Stimulated activated memory B cell treated with anti-CD40 and anti-IgM and Interleukin-4, amounts not matched to agents 10 μg/mL and 1 μg/mL and 100 μg/mL, for 72 hours (primary cell): ENCODE results near the gene SIGLEC9.

ENCODE experiments used
- ATAC-seq: fragments of 150-1000 bp; cut with Tn5 transposase; 2 replicates; pipeline ENCODE4 v1.10.0; 2021
- H3K27ac Mint-ChIP-seq: one replicate; pipeline ENCODE4 v1.8.0; 2022; ENCODE audit warnings: mild to moderate bottlenecking, mixed read lengths
- H3K27me3 Mint-ChIP-seq: one replicate; pipeline ENCODE4 v1.8.0; 2022; ENCODE audit warnings: mixed read lengths
- H3K36me3 Mint-ChIP-seq: one replicate; pipeline ENCODE4 v1.8.0; 2022; ENCODE audit warnings: mixed read lengths
- H3K4me1 Mint-ChIP-seq: one replicate; pipeline ENCODE4 v1.8.0; 2022; ENCODE audit warnings: mixed read lengths
- H3K4me3 Mint-ChIP-seq: one replicate; pipeline ENCODE4 v1.8.0; 2022; ENCODE audit warnings: mild to moderate bottlenecking, moderate library complexity, mixed read lengths
- H3K9me3 Mint-ChIP-seq: one replicate; pipeline ENCODE4 v1.8.0; 2022; ENCODE audit warnings: mixed read lengths

The SIGLEC9 gene

GRCh38 chr19:51091895-51092873, 32.5 kb upstream of the SIGLEC9 start:
- no peaks in the 10 kb centered on the region for H3K9me3 Mint-ChIP-seq
- peaks cover 18% of the 10 kb centered on the region for H3K36me3 Mint-ChIP-seq
- no peak overlapping the region for H3K27ac Mint-ChIP-seq
- no peaks in the 10 kb centered on the region for H3K27me3 Mint-ChIP-seq
- no peak for ATAC-seq
- peaks cover 6% of the 10 kb centered on the region for H3K4me1 Mint-ChIP-seq
- no peak overlapping the region for H3K4me3 Mint-ChIP-seq

- Mint-ChIP-seq H3K9me3 (no peaks in the 10 kb centered on the region), H3K27me3 (no peaks in the 10 kb centered on the region), H3K4me3 (no peak overlapping the region), H3K27ac (no peak overlapping the region), H3K36me3 (peaks cover 22% of the 10 kb centered on the region), H3K4me1 (peaks cover 7% of the 10 kb centered on the region)
- ATAC-seq, result no peak
These were observed 31.6 kb upstream of the SIGLEC9 start for GRCh38 chr19:51093101-51093500.

GRCh38 chr19:51093510-51094345, 31.0 kb upstream of the SIGLEC9 start:
- no peaks in the 10 kb centered on the region for H3K27me3 Mint-ChIP-seq
- H3K9me3 Mint-ChIP-seq, result no peaks in the 10 kb centered on the region
- peaks cover 7% of the 10 kb centered on the region for H3K4me1 Mint-ChIP-seq
- ATAC-seq, result no peak
- no peak overlapping the region for H3K27ac Mint-ChIP-seq
- H3K36me3 Mint-ChIP-seq, result peaks cover 25% of the 10 kb centered on the region
- no peak overlapping the region for H3K4me3 Mint-ChIP-seq

GRCh38 chr19:51094696-51095279, 29.9 kb upstream of the SIGLEC9 start:
- Mint-ChIP-seq H3K4me3 (no peak overlapping the region), H3K36me3 (peaks cover 26% of the 10 kb centered on the region), H3K27me3 (no peaks in the 10 kb centered on the region), H3K4me1 (peaks cover 11% of the 10 kb centered on the region), H3K27ac (no peak overlapping the region), H3K9me3 (no peaks in the 10 kb centered on the region)
- ATAC-seq, result no peak

- H3K27ac Mint-ChIP-seq, result no peak overlapping the region
- no peaks in the 10 kb centered on the region for H3K27me3 Mint-ChIP-seq
- peaks cover 34% of the 10 kb centered on the region for H3K36me3 Mint-ChIP-seq
- H3K4me3 Mint-ChIP-seq, result no peak overlapping the region
- no peak for ATAC-seq
- peaks cover 16% of the 10 kb centered on the region for H3K4me1 Mint-ChIP-seq
- H3K9me3 Mint-ChIP-seq, result no peaks in the 10 kb centered on the region
These were observed 28.1 kb upstream of the SIGLEC9 start for GRCh38 chr19:51096473-51097165.

- ATAC-seq, result peak; percentile 68
- Mint-ChIP-seq H3K4me1 (peaks cover 20% of the 10 kb centered on the region), H3K4me3 (no peak overlapping the region), H3K27me3 (no peaks in the 10 kb centered on the region), H3K27ac (no peak overlapping the region), H3K9me3 (no peaks in the 10 kb centered on the region), H3K36me3 (peaks cover 34% of the 10 kb centered on the region)
These were observed 27.5 kb upstream of the SIGLEC9 start for GRCh38 chr19:51097166-51097738.

GRCh38 chr19:51097796-51098195, 26.9 kb upstream of the SIGLEC9 start:
- no peak for ATAC-seq
- Mint-ChIP-seq H3K27ac (no peak overlapping the region), H3K4me3 (no peak overlapping the region), H3K27me3 (no peaks in the 10 kb centered on the region), H3K36me3 (peaks cover 40% of the 10 kb centered on the region), H3K9me3 (no peaks in the 10 kb centered on the region), H3K4me1 (peaks cover 25% of the 10 kb centered on the region)

GRCh38 chr19:51098365-51099046, 26.2 kb upstream of the SIGLEC9 start:
- Mint-ChIP-seq H3K4me1 (peaks cover 27% of the 10 kb centered on the region), H3K27ac (no peak overlapping the region), H3K9me3 (no peaks in the 10 kb centered on the region), H3K27me3 (no peaks in the 10 kb centered on the region), H3K36me3 (peaks cover 46% of the 10 kb centered on the region), H3K4me3 (no peak overlapping the region)
- ATAC-seq, result peak; percentile 63

GRCh38 chr19:51099047-51099382, 25.7 kb upstream of the SIGLEC9 start:
- H3K27ac Mint-ChIP-seq, result no peak overlapping the region
- no peak overlapping the region for H3K4me3 Mint-ChIP-seq
- H3K36me3 Mint-ChIP-seq, result peaks cover 51% of the 10 kb centered on the region
- no peaks in the 10 kb centered on the region for H3K27me3 Mint-ChIP-seq
- H3K4me1 Mint-ChIP-seq, result peaks cover 27% of the 10 kb centered on the region
- H3K9me3 Mint-ChIP-seq, result no peaks in the 10 kb centered on the region
- no peak for ATAC-seq

GRCh38 chr19:51100601-51101000, 24.1 kb upstream of the SIGLEC9 start:
- no peaks in the 10 kb centered on the region for H3K27me3 Mint-ChIP-seq
- no peak overlapping the region for H3K27ac Mint-ChIP-seq
- no peak overlapping the region for H3K4me3 Mint-ChIP-seq
- H3K36me3 Mint-ChIP-seq, result peaks cover 62% of the 10 kb centered on the region
- no peaks in the 10 kb centered on the region for H3K9me3 Mint-ChIP-seq
- no peak for ATAC-seq
- H3K4me1 Mint-ChIP-seq, result peaks cover 33% of the 10 kb centered on the region

- Mint-ChIP-seq H3K4me3 (no peak overlapping the region), H3K27ac (no peak overlapping the region), H3K27me3 (no peaks in the 10 kb centered on the region), H3K36me3 (peaks cover 69% of the 10 kb centered on the region), H3K9me3 (no peaks in the 10 kb centered on the region), H3K4me1 (peaks cover 41% of the 10 kb centered on the region)
- ATAC-seq, result no peak
These were observed 23.4 kb upstream of the SIGLEC9 start for GRCh38 chr19:51101171-51101865.

GRCh38 chr19:51102991-51103390, 21.7 kb upstream of the SIGLEC9 start:
- ATAC-seq, result no peak
- H3K9me3 Mint-ChIP-seq, result no peaks in the 10 kb centered on the region
- peaks cover 58% of the 10 kb centered on the region for H3K36me3 Mint-ChIP-seq
- no peak overlapping the region for H3K27ac Mint-ChIP-seq
- no peaks in the 10 kb centered on the region for H3K27me3 Mint-ChIP-seq
- H3K4me3 Mint-ChIP-seq, result no peak overlapping the region
- peaks cover 48% of the 10 kb centered on the region for H3K4me1 Mint-ChIP-seq

GRCh38 chr19:51103926-51104341, 20.8 kb upstream of the SIGLEC9 start:
- ATAC-seq, result no peak
- peaks cover 53% of the 10 kb centered on the region for H3K36me3 Mint-ChIP-seq
- H3K4me1 Mint-ChIP-seq, result peaks cover 56% of the 10 kb centered on the region
- H3K4me3 Mint-ChIP-seq, result no peak overlapping the region
- no peak overlapping the region for H3K27ac Mint-ChIP-seq
- H3K27me3 Mint-ChIP-seq, result no peaks in the 10 kb centered on the region
- H3K9me3 Mint-ChIP-seq, result no peaks in the 10 kb centered on the region
